Measurements from ENCODE around the gene ZDHHC17. TPM values are rescaled to one million over a fixed set of nuclear protein-coding genes. Genes with fewer than 3 reads are reported as not detected.

Gene ZDHHC17
- total RNA-seq, 1 experiment from 2014 or later = 20.9 TPM

- Histone ChIP-seq H3K27ac (no peak overlapping the region), H3K27me3 (replicated peaks) (no peaks in the 10 kb centered on the region), H3K9me3 (replicated peaks) (no peaks in the 10 kb centered on the region), H3K4me1 (replicated peaks) (peaks cover 9% of the 10 kb centered on the region), H3K36me3 (no peaks in the 10 kb centered on the region; the same call in 1 of the 2 replicates), H3K4me3 (no peak overlapping the region)
- DNase-seq (ENCODE audit: low read depth in 1 of 2, low spot score in 2 of 2) = no peak
Observed at GRCh38 chr12:76782526-76782925, 18.6 kb downstream of the ZDHHC17 start.

- no peaks in the 10 kb centered on the region for H3K4me1 ChIP-seq (replicated peaks)
- H3K4me3 ChIP-seq = no peak overlapping the region
- H3K9me3 ChIP-seq (replicated peaks) = no peaks in the 10 kb centered on the region
- H3K27ac ChIP-seq = no peak overlapping the region
- no peaks in the 10 kb centered on the region; the same call in 1 of the 2 replicates for H3K36me3 ChIP-seq
- no peaks in the 10 kb centered on the region for H3K27me3 ChIP-seq (replicated peaks)
- DNase-seq (ENCODE audit: low read depth in 1 of 2, low spot score in 2 of 2) = peak in 1 of 2 experiments; percentile 11
Observed at GRCh38 chr12:76784600-76785051, 20.7 kb downstream of the ZDHHC17 start.

- no peaks in the 10 kb centered on the region; the same call in 1 of the 2 replicates for H3K36me3 ChIP-seq
- DNase-seq (ENCODE audit: low read depth in 1 of 2, low spot score in 2 of 2) = no peak
- no peak overlapping the region for H3K27ac ChIP-seq
- no peaks in the 10 kb centered on the region for H3K9me3 ChIP-seq (replicated peaks)
- H3K4me1 ChIP-seq (replicated peaks) = no peaks in the 10 kb centered on the region
- H3K27me3 ChIP-seq (replicated peaks) = no peaks in the 10 kb centered on the region
- no peak overlapping the region for H3K4me3 ChIP-seq
Observed at GRCh38 chr12:76785407-76785806, 21.5 kb downstream of the ZDHHC17 start.

GRCh38 chr12:76786986-76787385 lies 23.1 kb downstream of the ZDHHC17 start:
- H3K27me3 ChIP-seq (replicated peaks) = no peaks in the 10 kb centered on the region
- no peaks in the 10 kb centered on the region for H3K4me1 ChIP-seq (replicated peaks)
- no peaks in the 10 kb centered on the region; the same call in 1 of the 2 replicates for H3K36me3 ChIP-seq
- H3K27ac ChIP-seq = no peak overlapping the region
- no peak for DNase-seq (ENCODE audit: low read depth in 1 of 2, low spot score in 2 of 2)
- no peak overlapping the region for H3K4me3 ChIP-seq
- H3K9me3 ChIP-seq (replicated peaks) = no peaks in the 10 kb centered on the region

- H3K4me3 ChIP-seq = no peak overlapping the region
- H3K27ac ChIP-seq = no peak overlapping the region
- no peaks in the 10 kb centered on the region for H3K4me1 ChIP-seq (replicated peaks)
- no peaks in the 10 kb centered on the region for H3K9me3 ChIP-seq (replicated peaks)
- DNase-seq (ENCODE audit: low read depth in 1 of 2, low spot score in 2 of 2) = no peak
- H3K27me3 ChIP-seq (replicated peaks) = no peaks in the 10 kb centered on the region
- H3K36me3 ChIP-seq = no peaks in the 10 kb centered on the region; the same call in 1 of the 2 replicates
Observed at GRCh38 chr12:76787689-76788088, 23.8 kb downstream of the ZDHHC17 start.

GRCh38 chr12:76789335-76790050 lies 25.6 kb downstream of the ZDHHC17 start:
- no peak overlapping the region for H3K27ac ChIP-seq
- H3K36me3 ChIP-seq = no peaks in the 10 kb centered on the region
- no peak overlapping the region for H3K4me3 ChIP-seq
- H3K4me1 ChIP-seq (replicated peaks) = no peaks in the 10 kb centered on the region
- DNase-seq (ENCODE audit: low read depth in 1 of 2, low spot score in 2 of 2) = no peak
- no peaks in the 10 kb centered on the region for H3K27me3 ChIP-seq (replicated peaks)
- H3K9me3 ChIP-seq (replicated peaks) = no peaks in the 10 kb centered on the region

- DNase-seq (ENCODE audit: low read depth in 1 of 2, low spot score in 2 of 2) = peak in 1 of 2 experiments; percentile 15
- Histone ChIP-seq H3K36me3 (no peaks in the 10 kb centered on the region), H3K9me3 (replicated peaks) (no peaks in the 10 kb centered on the region), H3K27me3 (replicated peaks) (no peaks in the 10 kb centered on the region), H3K4me1 (replicated peaks) (no peaks in the 10 kb centered on the region), H3K27ac (no peak overlapping the region), H3K4me3 (no peak overlapping the region)
Observed at GRCh38 chr12:76790564-76791552, 26.9 kb downstream of the ZDHHC17 start.

GRCh38 chr12:76792828-76793227 lies 28.9 kb downstream of the ZDHHC17 start:
- no peaks in the 10 kb centered on the region for H3K27me3 ChIP-seq (replicated peaks)
- no peaks in the 10 kb centered on the region for H3K36me3 ChIP-seq
- no peak overlapping the region for H3K27ac ChIP-seq
- H3K4me1 ChIP-seq (replicated peaks) = no peaks in the 10 kb centered on the region
- no peak for DNase-seq (ENCODE audit: low read depth in 1 of 2, low spot score in 2 of 2)
- H3K9me3 ChIP-seq (replicated peaks) = no peaks in the 10 kb centered on the region
- no peak overlapping the region for H3K4me3 ChIP-seq

- Histone ChIP-seq H3K4me1 (replicated peaks) (no peaks in the 10 kb centered on the region), H3K9me3 (replicated peaks) (no peaks in the 10 kb centered on the region), H3K27ac (no peak overlapping the region), H3K36me3 (peaks cover 4% of the 10 kb centered on the region; the same call in 1 of the 2 replicates), H3K4me3 (no peak overlapping the region), H3K27me3 (replicated peaks) (no peaks in the 10 kb centered on the region)
- no peak for DNase-seq (ENCODE audit: low read depth in 1 of 2, low spot score in 2 of 2)
Observed at GRCh38 chr12:76798864-76799263, 34.9 kb downstream of the ZDHHC17 start.

- Histone ChIP-seq H3K27ac (no peak overlapping the region), H3K9me3 (replicated peaks) (no peaks in the 10 kb centered on the region), H3K36me3 (peaks cover 4% of the 10 kb centered on the region; the same call in 1 of the 2 replicates), H3K4me3 (no peak overlapping the region), H3K4me1 (replicated peaks) (no peaks in the 10 kb centered on the region), H3K27me3 (replicated peaks) (no peaks in the 10 kb centered on the region)
- DNase-seq (ENCODE audit: low read depth in 1 of 2, low spot score in 2 of 2) = no peak
Observed at GRCh38 chr12:76799362-76799761, 35.4 kb downstream of the ZDHHC17 start.

GRCh38 chr12:76802060-76802459 lies 38.1 kb downstream of the ZDHHC17 start:
- H3K4me1 ChIP-seq (replicated peaks) = no peaks in the 10 kb centered on the region
- H3K27ac ChIP-seq = no peak overlapping the region
- no peak for DNase-seq (ENCODE audit: low read depth in 1 of 2, low spot score in 2 of 2)
- no peak overlapping the region for H3K4me3 ChIP-seq
- no peaks in the 10 kb centered on the region for H3K9me3 ChIP-seq (replicated peaks)
- peaks cover 19% of the 10 kb centered on the region for H3K36me3 ChIP-seq
- H3K27me3 ChIP-seq (replicated peaks) = no peaks in the 10 kb centered on the region

GRCh38 chr12:76804435-76804976 lies 40.6 kb downstream of the ZDHHC17 start:
- DNase-seq (ENCODE audit: low read depth in 1 of 2, low spot score in 2 of 2) = no peak
- Histone ChIP-seq H3K9me3 (replicated peaks) (no peaks in the 10 kb centered on the region), H3K4me1 (replicated peaks) (no peaks in the 10 kb centered on the region)

GRCh38 chr12:76810671-76811419 lies 46.9 kb downstream of the ZDHHC17 start:
- H3K36me3 ChIP-seq = peaks cover 17% of the 10 kb centered on the region
- H3K27ac ChIP-seq = peak overlapping the region; percentile 15; the same call in 1 of the 2 replicates
- peaks cover 6% of the 10 kb centered on the region; the same call in 1 of the 2 replicates for H3K4me1 ChIP-seq (replicated peaks)
- DNase-seq (ENCODE audit: low read depth in 1 of 2, low spot score in 2 of 2) = peak in 1 of 2 experiments; percentile 20
- no peak overlapping the region for H3K4me3 ChIP-seq
- H3K27me3 ChIP-seq (replicated peaks) = no peaks in the 10 kb centered on the region
- H3K9me3 ChIP-seq (replicated peaks) = no peaks in the 10 kb centered on the region

More at GRCh38 chr12:76804435-76804976, 40.6 kb downstream of the ZDHHC17 start:
- Histone ChIP-seq H3K4me3 (no peak overlapping the region), H3K27me3 (replicated peaks) (no peaks in the 10 kb centered on the region), H3K27ac (no peak overlapping the region), H3K36me3 (peaks cover 19% of the 10 kb centered on the region)
